Measurements from ENCODE around the gene LRIT3.

- TF ChIP-seq POLR2A (IDR thresholded peaks at IDR 0.05) (no peak), POLR2AphosphoS5 (IDR thresholded peaks at IDR 0.05) (no peak)
These were observed 26.0 kb downstream of the LRIT3 start for GRCh38 chr4:109873791-109874514.

All from gastroesophageal sphincter (tissue), 2 donors.